Measurements from ENCODE around the gene CEP192. TPM values are rescaled to one million over a fixed set of nuclear protein-coding genes. Genes with fewer than 3 reads are reported as not detected.

Gene CEP192
- total RNA-seq, 1 donor from 2014 or later: 58.7 TPM

- H3K27ac Mint-ChIP-seq: no peak overlapping the region
- Histone ChIP-seq H3K79me2 (ENCODE audit: low read depth) (peaks cover 25% of the 10 kb centered on the region), H4K20me1 (ENCODE audit: low read depth) (peaks cover 35% of the 10 kb centered on the region), H3K27me3 (no peaks in the 10 kb centered on the region), H3K4me2 (no peak overlapping the region), H3K27ac (no peak overlapping the region), H2AFZ (replicated peaks) (no peak overlapping the region), H3K36me3 (peaks cover 5% of the 10 kb centered on the region), H3K9me3 (ENCODE audit: low read depth) (no peaks in the 10 kb centered on the region), H3K9ac (no peak overlapping the region), H3K4me3 (no peak overlapping the region), H3K4me1 (no peaks in the 10 kb centered on the region), H3F3A (ENCODE audit: low read depth) (no peaks in the 10 kb centered on the region)
- no peaks in the 10 kb centered on the region for H3K4me1 Mint-ChIP-seq
- H3K36me3 Mint-ChIP-seq: peaks cover 4% of the 10 kb centered on the region
- TF ChIP-seq EZH2phosphoT487 (IDR thresholded peaks at IDR 0.05): no peak
- TF ChIP-seq EZH2 (IDR thresholded peaks at IDR 0.05): no peak
- no peak for TF ChIP-seq CTCF (IDR thresholded peaks at IDR 0.05)
- no peaks in the 10 kb centered on the region for H3K9me3 Mint-ChIP-seq
- no peak for DNase-seq (ENCODE audit: low spot score)
- H3K27me3 Mint-ChIP-seq (ENCODE audit: insufficient read depth, low read depth): no peaks in the 10 kb centered on the region
- H3K4me3 Mint-ChIP-seq: no peak overlapping the region
Observed at GRCh38 chr18:13004396-13004795, 13.2 kb downstream of the CEP192 start.

- H3K27ac ChIP-seq: no peak overlapping the region
- H3K36me3 Mint-ChIP-seq: peaks cover 4% of the 10 kb centered on the region
- H3K27me3 Mint-ChIP-seq (ENCODE audit: insufficient read depth, low read depth): no peaks in the 10 kb centered on the region
- no peaks in the 10 kb centered on the region for H3F3A ChIP-seq (ENCODE audit: low read depth)
- peaks cover 32% of the 10 kb centered on the region for H4K20me1 ChIP-seq (ENCODE audit: low read depth)
- no peaks in the 10 kb centered on the region for H3K4me1 ChIP-seq
- no peak for DNase-seq (ENCODE audit: low spot score)
- no peak overlapping the region for H3K27ac Mint-ChIP-seq
- no peak overlapping the region for H3K4me3 Mint-ChIP-seq
- no peaks in the 10 kb centered on the region for H3K9me3 ChIP-seq (ENCODE audit: low read depth)
- H3K9me3 Mint-ChIP-seq: no peaks in the 10 kb centered on the region
- H3K27me3 ChIP-seq: no peaks in the 10 kb centered on the region
- H2AFZ ChIP-seq (replicated peaks): no peak overlapping the region
- no peaks in the 10 kb centered on the region for H3K4me1 Mint-ChIP-seq
- TF ChIP-seq EZH2phosphoT487 (IDR thresholded peaks at IDR 0.05): no peak
- no peak for TF ChIP-seq CTCF (IDR thresholded peaks at IDR 0.05)
- TF ChIP-seq EZH2 (IDR thresholded peaks at IDR 0.05): no peak
- H3K36me3 ChIP-seq: peaks cover 7% of the 10 kb centered on the region
- H3K9ac ChIP-seq: no peak overlapping the region
- no peak overlapping the region for H3K4me3 ChIP-seq
- no peak overlapping the region for H3K4me2 ChIP-seq
- peaks cover 18% of the 10 kb centered on the region for H3K79me2 ChIP-seq (ENCODE audit: low read depth)
Observed at GRCh38 chr18:13005289-13005688, 14.1 kb downstream of the CEP192 start.

GRCh38 chr18:13006531-13007247 is 15.5 kb downstream of the CEP192 start:
- H2AFZ ChIP-seq (replicated peaks): no peak overlapping the region
- no peak overlapping the region for H3K4me3 Mint-ChIP-seq

More at GRCh38 chr18:13006531-13007247, 15.5 kb downstream of the CEP192 start:
- Histone ChIP-seq H3K27me3 (no peaks in the 10 kb centered on the region), H3K4me1 (no peaks in the 10 kb centered on the region), H3K27ac (no peak overlapping the region), H3K9ac (peak overlapping the region; percentile 54), H3K4me3 (no peak overlapping the region), H3K4me2 (no peak overlapping the region), H3K79me2 (ENCODE audit: low read depth) (peaks cover 10% of the 10 kb centered on the region), H3K9me3 (ENCODE audit: low read depth) (no peaks in the 10 kb centered on the region), H3K36me3 (peaks cover 9% of the 10 kb centered on the region), H4K20me1 (ENCODE audit: low read depth) (peaks cover 32% of the 10 kb centered on the region), H3F3A (ENCODE audit: low read depth) (no peaks in the 10 kb centered on the region)
- DNase-seq (ENCODE audit: low spot score): no peak
- peaks cover 4% of the 10 kb centered on the region for H3K36me3 Mint-ChIP-seq
- H3K9me3 Mint-ChIP-seq: no peaks in the 10 kb centered on the region
- no peaks in the 10 kb centered on the region for H3K4me1 Mint-ChIP-seq
- no peaks in the 10 kb centered on the region for H3K27me3 Mint-ChIP-seq (ENCODE audit: insufficient read depth, low read depth)
- TF ChIP-seq CTCF (IDR thresholded peaks at IDR 0.05) (no peak), EZH2 (IDR thresholded peaks at IDR 0.05) (no peak), EZH2phosphoT487 (IDR thresholded peaks at IDR 0.05) (no peak)
- no peak overlapping the region for H3K27ac Mint-ChIP-seq
